GM19351 (cell line): ENCODE measurements around the gene TLDC2.
A peak's percentile ranks its signal among the peaks of the same experiment; 100 is the strongest.
"Not testable (repeated sequence)": the region's sequence is repeated elsewhere in the genome, so short reads cannot be mapped to it uniquely, and the experiment has no call there.

ENCODE experiments used
- ATAC-seq: cut with Tn5 transposase; IDR thresholded peaks from one replicate; pipeline ENCODE4 v1.9.1; 2021; ENCODE audit warnings: mild to moderate bottlenecking, moderate library complexity; ENCODE audit not compliant: unreplicated experiment

Gene TLDC2

GRCh38 chr20:36866681-36867495 lies 9.1 kb upstream of the TLDC2 start:
- no peak for ATAC-seq

- no peak for ATAC-seq
Measured at GRCh38 chr20:36871640-36872570, 4.0 kb upstream of the TLDC2 start.

GRCh38 chr20:36872852-36873251 lies 3.1 kb upstream of the TLDC2 start:
- no peak for ATAC-seq

GRCh38 chr20:36873498-36874189 lies 2.3 kb upstream of the TLDC2 start:
- ATAC-seq: no peak

GRCh38 chr20:36875093-36875492 lies 845 bp upstream of the TLDC2 start:
- not testable (repeated sequence) for ATAC-seq

- ATAC-seq: no peak
Measured at GRCh38 chr20:36876473-36876833, 515 bp downstream of the TLDC2 start.

GRCh38 chr20:36878941-36879340 lies 3.0 kb downstream of the TLDC2 start:
- no peak for ATAC-seq

- no peak for ATAC-seq
Measured at GRCh38 chr20:36880741-36881250, 4.9 kb downstream of the TLDC2 start.

- ATAC-seq: no peak
Measured at GRCh38 chr20:36881331-36881730, 5.4 kb downstream of the TLDC2 start.

- ATAC-seq: no peak
Measured at GRCh38 chr20:36881888-36882287, 6.0 kb downstream of the TLDC2 start.

- ATAC-seq: no peak
Measured at GRCh38 chr20:36883977-36884535, 8.1 kb downstream of the TLDC2 start.

GRCh38 chr20:36885356-36885755 lies 9.4 kb downstream of the TLDC2 start:
- no peak for ATAC-seq

GRCh38 chr20:36886859-36887751 lies 11.2 kb downstream of the TLDC2 start:
- ATAC-seq: peak; percentile 63

- ATAC-seq: no peak
Measured at GRCh38 chr20:36887752-36888090, 11.8 kb downstream of the TLDC2 start.

- no peak for ATAC-seq
Measured at GRCh38 chr20:36888880-36889516, 13.1 kb downstream of the TLDC2 start.

- ATAC-seq: no peak
Measured at GRCh38 chr20:36890586-36890985, 14.6 kb downstream of the TLDC2 start.

GRCh38 chr20:36891211-36891610 lies 15.3 kb downstream of the TLDC2 start:
- ATAC-seq: no peak

GRCh38 chr20:36893801-36894200 lies 17.9 kb downstream of the TLDC2 start:
- ATAC-seq: no peak

GRCh38 chr20:36895036-36895435 lies 19.1 kb downstream of the TLDC2 start:
- no peak for ATAC-seq
